Activated CD8-positive, alpha-beta memory T cell treated with anti-CD3 and anti-CD28 coated beads, Interleukin-2, amount 50 U/mL, for 1 hour (primary cell): ENCODE measurements around the gene PCDHGC3.

Experiments used
- DNase-seq: peaks from one replicate; pipeline ENCODE4 v3.0.0-alpha.2; 2020; ENCODE audit errors: extremely low read depth

The PCDHGC3 gene

DNA sequence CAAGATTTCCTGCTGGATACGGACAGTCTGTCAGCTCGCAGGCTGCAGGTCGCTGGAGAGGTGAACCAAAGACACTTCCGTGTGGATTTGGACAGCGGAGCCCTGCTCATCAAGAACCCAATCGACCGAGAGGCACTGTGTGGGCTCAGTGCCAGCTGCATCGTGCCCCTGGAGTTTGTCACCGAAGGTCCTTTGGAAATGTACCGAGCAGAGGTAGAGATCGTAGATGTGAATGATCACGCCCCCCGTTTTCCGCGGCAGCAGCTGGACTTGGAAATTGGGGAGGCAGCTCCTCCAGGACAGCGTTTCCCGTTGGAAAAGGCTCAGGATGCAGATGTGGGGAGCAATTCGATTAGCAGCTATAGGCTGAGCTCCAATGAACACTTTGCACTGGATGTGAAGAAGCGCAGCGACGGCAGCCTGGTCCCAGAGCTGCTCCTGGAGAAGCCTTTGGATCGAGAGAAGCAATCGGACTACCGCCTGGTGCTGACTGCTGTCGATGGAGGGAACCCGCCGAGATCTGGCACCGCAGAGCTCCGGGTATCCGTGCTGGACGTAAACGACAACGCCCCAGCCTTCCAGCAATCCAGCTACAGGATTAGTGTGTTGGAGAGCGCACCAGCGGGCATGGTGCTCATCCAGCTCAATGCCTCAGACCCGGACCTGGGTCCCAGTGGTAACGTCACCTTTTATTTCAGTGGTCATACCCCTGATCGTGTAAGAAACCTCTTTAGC is 9.7 kb downstream of the PCDHGC3 start:
- DNase-seq = no peak

DNA sequence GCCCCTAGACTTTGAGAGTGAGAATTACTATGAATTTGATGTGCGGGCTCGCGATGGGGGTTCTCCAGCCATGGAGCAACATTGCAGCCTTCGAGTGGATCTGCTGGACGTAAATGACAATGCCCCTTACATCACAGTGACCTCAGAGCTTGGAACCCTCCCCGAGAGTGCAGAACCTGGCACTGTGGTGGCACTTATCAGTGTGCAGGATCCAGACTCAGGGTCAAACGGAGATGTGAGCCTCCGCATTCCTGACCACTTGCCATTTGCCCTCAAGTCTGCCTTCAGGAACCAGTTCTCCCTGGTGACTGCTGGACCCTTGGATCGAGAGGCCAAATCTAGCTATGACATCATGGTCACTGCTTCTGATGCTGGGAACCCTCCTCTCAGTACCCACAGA is 10.3 kb downstream of the PCDHGC3 start:
- DNase-seq = no peak

DNA sequence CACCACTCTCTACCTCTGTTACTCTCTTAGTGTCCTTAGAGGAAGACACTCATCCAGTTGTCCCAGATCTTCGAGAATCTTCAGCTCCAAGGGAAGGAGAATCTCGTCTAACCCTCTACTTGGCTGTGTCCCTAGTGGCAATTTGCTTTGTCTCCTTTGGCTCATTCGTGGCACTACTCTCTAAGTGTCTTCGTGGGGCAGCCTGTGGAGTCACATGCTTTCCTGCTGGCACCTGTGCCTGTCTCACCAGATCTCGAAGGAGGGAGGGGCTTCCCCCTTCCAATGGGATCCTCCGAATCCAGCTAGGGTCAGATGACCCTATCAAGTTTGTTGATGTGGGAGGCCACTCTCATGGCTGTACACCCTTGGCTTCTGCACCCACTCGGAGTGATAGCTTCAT is 11.4 kb downstream of the PCDHGC3 start:
- DNase-seq = no peak

DNA sequence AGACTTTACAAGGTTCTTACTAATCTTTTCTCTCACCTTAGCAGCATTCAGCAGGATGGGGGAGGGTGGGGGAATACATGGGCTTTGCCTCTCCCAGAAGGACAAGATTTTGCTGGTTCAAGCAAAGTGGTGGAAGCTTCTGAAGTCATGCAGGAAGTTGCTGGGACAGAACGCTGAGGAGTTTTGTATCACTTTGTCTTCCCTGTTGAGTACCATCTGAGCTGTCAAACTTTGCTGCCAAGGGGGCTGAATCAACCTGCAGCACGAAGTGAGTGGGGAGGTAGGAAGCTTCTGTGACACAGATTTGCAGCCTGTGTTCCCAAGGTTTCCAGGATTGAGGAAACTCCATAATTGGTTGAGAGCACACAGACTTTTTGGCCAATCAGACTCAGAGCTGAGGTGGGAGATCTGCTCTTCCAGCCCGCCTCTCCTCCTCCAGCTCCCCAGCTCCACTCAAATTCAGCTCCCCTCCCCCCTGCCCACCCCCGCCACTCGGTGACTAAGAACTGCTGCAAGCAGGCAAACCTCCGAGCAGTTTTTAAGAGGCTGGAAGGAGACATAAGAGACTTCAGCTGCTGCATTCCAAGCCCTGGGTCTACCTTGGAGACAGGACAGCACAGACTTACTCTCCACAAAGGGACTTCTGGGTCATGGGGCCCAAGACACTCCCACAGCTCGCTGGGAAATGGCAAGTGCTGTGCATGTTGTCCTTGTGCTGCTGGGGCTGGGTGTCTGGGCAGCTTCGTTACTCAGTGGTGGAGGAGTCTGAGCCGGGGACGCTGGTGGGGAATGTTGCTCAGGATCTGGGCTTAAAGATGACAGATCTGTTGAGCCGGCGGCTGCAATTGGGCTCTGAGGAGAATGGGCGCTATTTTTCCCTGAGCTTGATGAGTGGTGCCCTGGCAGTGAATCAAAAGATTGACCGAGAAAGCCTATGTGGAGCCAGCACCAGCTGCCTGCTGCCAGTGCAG is 13.1 kb downstream of the PCDHGC3 start, which contains the start of gene PCDHGC5:
PCDHGC5 (plus strand) TSS at position 491 of the 971 bp plus-strand sequence; CDS start at position 651, 160 bp downstream.
- DNase-seq = no peak

DNA sequence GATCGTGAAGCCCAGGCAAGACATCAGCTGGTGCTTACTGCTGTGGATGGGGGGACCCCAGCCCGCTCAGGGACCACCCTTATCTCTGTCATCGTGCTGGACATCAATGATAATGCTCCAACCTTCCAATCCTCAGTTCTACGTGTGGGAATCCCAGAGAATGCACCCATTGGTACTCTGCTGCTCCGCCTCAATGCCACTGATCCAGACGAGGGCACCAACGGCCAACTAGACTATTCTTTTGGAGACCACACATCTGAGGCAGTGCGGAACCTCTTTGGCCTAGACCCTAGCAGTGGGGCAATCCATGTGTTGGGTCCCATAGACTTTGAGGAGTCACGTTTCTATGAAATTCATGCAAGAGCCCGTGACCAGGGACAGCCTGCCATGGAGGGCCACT is 14.1 kb downstream of the PCDHGC3 start:
- no peak for DNase-seq

DNA sequence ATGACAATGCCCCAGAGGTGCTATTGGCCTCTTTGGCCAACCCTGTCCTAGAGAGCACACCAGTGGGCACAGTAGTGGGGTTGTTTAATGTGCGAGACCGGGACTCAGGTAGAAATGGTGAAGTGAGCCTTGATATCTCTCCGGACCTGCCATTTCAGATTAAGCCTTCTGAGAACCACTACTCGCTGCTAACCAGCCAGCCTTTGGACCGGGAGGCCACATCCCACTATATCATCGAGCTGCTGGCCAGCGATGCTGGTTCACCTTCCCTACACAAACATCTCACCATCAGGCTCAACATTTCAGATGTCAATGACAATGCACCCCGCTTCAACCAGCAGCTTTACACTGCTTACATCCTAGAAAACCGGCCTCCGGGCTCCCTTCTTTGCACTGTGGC is 14.5 kb downstream of the PCDHGC3 start:
- DNase-seq = no peak

DNA sequence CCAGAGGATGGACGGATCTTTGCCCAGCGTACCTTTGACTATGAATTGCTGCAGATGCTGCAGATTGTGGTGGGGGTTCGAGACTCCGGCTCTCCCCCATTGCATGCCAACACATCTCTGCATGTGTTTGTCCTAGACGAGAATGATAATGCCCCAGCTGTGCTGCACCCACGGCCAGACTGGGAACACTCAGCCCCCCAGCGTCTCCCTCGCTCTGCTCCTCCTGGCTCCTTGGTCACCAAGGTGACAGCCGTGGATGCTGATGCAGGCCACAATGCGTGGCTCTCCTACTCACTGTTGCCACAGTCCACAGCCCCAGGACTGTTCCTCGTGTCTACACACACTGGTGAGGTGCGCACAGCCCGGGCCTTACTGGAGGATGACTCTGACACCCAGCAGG is 15.0 kb downstream of the PCDHGC3 start:
- DNase-seq = no peak

DNA sequence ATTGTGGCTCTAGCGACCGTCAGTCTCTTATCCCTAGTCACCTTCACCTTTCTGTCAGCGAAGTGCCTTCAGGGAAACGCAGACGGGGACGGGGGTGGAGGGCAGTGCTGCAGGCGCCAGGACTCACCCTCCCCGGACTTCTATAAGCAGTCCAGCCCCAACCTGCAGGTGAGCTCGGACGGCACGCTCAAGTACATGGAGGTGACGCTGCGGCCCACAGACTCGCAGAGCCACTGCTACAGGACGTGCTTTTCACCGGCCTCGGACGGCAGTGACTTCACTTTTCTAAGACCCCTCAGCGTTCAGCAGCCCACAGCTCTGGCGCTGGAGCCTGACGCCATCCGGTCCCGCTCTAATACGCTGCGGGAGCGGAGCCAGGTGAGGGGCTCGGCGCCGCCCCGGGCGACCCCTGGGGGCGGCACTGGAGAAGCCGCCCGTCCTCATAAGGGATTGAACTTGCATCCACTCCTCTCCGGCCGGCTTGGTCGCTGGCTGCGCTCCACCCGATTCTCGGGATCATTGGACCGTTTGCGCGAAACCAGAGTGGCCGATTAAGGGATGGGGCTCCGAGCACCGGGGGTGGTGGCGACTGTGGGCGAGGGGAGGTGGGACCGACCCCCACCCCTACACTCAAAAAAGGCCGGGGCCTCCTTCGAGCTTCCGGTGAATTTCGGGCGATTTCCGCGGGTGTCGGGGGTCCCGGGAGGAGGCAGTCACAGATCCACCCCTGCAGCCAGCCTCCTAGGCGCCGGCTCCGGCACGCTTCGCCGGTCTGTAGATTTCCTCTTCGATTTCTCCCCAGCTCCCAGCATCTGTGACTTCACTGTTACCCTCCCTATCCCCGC is 15.8 kb downstream of the PCDHGC3 start:
- no peak for DNase-seq

DNA sequence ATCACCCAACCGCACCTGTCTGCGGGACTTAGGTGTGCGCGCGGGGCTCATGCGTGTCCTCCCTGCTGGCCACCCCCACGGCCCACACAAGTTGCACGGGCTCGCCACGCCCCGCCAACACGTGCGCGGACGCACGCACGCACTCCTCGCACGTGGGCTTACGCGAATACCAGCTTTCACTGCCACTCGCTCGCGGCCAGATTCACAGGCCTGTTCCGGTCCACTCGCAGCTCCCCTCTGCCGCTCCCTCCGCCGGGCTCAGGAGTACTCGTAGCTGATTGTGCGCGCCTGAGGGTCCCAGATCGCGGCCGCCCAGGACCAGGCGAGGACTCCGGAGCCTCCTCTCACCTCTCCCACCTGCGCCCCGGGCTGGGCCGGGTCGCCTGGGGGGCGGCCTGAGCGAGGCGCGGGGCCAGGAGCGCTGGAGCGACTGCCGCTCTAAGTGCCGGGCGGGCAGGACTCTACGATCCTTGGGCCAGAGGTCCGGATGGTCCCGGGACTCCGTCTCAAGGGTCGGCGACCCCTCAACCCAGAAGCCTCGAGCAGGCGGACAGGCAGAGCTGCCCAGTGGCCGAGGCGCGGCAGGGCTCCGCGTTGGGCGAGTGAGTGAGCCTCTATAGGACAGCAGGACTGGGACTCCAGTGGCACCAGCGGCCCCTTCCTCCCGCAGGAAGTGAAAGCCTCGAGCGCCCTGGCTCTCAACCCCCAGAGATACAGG is 16.6 kb downstream of the PCDHGC3 start:
- DNase-seq = no peak

DNA sequence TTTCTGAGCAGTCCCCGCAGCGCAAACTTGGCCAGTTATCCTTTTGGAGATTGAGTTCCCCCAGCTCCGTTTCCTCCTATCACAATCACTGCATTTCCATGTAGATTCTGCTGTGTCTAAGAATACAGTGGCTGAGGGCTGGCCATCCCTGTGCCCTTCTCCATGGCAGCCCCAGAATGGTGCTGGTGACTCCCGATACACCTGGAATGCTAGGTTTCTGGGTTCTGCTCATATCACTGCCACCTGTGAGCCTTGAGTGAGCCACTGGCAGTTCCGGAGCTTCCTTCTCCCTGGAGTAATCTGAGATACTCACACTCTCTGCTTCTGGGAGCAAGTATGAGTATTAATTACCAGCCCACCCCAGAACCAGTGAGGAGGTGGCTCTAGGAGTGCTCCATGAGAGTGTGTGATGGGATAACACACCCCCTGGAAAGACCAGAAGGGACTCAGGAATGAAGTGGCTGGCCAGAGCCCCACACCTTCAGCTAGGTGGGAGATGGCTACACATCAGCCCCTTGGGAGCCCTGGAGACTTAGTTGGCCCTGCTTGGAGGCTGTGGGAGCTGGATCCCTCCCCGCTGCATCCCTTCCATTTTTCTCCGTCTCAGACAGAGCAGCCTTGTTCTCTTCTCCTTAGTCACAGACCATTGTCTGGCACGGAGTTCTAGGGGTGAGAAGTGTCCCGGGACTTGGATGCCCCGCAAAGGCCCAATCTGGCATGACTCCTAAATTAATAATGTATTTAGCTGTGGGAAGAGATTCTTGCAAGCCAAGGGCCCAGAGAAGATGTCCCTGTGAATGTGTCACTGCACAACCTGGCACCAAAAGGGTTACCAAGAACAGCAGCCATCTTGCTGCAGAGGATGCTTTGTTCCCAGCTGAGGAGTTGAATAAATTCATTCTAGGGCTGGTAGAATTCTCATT is 18.0 kb downstream of the PCDHGC3 start:
- DNase-seq = no peak

DNA sequence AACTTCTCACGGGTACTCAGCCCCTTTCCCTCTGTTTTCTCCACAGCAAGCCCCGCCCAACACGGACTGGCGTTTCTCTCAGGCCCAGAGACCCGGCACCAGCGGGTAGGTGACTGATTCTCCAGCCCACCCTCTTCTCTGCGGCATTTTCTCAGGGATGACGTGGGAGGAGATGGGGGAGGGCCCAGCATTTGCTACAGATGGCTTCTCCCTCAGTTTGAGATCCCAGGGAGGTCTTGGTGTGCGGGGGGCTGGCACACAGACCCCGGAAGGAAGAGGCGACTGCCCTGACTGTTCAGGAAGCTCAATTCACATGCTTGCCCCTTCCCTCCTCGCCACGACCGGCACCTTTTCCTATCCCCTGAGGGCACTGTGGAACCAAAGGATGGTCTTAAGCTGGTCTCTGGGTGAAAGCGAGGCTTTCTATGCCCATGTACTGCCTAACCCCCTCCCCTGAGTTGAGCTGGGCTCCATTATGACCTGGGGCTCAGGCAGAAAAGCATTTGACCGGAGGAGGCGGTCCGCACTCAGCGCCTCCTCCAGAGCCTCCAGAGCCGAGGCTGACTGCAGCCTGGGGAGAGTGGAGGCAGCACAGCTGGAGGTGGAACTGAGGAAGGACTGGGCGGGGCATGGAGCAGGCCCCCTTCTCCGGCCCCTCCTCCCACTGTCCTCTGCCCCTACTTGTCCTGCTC is 19.1 kb downstream of the PCDHGC3 start:
- no peak for DNase-seq

DNA sequence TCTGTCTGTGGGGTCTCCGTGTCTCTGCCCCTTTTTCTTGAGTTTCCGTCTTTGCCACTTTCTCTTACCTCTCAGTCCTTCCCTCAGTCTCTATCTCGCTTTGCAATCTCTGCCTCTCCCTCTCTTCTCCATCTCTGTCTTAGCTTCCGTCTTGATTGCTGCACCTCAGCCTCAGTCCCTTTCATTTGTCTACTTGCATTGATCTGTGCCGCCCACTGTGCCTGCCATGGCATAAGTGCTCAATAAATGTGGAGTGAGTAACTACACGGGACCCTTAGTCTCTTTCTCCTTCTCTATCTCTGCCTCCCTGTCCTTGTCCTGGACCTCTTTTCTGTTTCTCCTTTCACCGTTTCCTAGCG is 19.7 kb downstream of the PCDHGC3 start:
- DNase-seq = no peak

DNA sequence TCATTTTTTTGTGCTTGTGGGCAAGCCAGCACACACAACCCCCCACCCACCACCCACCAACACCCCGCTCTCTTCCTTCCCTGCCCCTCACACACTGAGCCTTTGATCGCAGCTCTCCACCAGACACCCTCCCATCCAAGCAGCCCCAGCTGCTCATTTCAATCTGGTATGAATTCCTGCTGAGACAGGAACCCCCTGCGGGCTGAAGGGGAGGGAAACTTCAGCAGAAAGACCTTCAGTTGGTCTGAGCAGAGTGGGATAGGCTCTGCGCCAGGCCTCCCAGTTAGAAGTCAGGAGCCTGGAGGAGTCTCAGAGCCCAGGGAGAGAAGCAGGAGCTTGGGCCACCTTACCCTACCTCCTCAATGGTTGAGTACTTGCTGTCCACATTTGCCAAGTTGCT is 20.3 kb downstream of the PCDHGC3 start:
- DNase-seq = no peak

DNA sequence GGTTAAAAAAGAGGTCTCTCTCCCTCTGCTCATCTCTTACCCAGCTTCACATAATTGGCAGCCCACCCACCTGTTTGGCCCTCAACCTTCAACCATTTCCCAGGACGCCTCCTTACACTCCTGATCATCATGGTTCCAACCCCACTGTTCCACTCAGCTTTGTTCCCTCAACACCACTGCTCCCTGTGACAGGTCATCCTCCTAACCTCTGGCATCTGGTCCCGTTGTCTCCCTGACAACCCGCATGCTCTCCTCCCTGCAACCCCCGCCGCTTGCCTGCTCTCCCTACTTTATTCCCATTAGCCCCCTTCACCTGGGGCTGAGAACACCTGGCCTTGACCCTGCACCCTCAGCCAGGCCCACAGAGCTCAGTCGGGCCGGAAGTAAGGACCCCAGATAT is 26.0 kb downstream of the PCDHGC3 start:
- DNase-seq = no peak

DNA sequence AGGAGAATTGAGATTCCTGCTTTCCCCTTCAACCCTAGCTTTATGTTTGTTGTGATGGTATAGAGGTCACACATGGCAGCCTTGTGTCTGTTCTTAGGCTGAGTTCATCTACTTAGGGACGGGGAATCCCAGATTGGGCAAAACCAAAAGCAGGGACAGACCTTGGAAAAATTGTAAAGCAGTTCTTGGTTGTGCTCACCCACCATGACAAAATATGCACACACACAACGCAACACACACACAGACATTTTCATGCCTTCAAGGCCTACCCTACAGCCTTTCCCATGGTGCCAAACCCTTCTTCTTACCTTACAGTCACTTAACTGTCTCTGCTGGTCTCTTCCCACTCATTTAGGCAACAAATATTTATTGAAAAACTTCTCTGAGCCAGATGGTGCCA is 27.9 kb downstream of the PCDHGC3 start:
- no peak for DNase-seq

DNA sequence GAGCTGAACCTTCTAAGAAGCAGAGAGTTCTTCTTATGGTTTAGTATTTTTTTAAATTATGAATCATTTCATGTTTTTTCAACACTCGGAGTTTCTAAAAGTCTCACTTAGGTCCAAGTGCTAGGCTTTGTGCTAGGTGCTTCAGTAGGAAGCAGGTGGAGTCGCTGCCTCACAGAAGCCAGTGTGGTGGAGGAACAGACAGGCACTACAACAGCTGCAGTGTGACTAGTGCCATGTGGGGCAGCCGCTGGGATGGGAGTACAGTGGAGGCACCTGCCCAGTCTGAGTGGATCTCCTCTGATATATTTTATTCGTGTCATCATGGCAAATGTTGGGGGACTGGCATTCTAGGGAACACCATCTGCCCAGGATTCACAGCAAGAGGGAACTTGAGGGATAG is 28.4 kb downstream of the PCDHGC3 start:
- DNase-seq = no peak

DNA sequence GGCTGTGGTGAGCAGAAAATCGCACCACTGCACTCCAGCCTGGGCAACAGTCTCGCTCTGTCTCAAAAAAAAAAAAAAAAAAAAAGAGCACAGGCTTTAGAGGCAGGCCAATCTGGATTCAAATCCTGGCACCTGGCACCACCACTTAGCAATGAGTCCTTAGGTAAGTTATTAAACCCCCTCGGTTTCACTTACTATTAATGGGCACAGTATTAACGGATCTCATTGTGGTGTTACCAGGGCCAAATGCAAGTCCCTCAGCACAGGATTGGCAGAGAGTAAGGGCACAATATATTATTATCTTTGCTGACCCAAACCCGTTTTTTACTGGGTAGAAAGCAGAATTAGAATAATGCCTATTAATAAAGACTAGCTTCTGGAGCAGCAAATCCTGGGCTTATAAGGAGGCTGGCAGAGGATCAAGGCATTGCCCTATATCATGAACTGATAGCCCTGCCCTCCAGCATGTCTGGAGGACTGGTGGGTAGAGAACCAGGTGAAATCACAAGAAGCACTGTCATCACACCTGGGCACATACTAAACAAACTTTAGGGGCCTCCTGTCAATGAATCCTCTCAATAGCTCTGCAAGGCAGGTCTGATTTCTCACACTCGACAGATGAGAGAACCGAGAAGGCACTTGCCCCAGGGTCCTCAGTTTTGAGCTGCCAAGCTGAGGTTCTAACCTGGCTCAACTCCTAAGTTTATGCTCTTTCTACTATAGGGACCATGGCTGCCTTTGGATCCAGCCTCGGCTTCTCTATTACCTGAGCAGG is 30.8 kb downstream of the PCDHGC3 start:
- no peak for DNase-seq

DNA sequence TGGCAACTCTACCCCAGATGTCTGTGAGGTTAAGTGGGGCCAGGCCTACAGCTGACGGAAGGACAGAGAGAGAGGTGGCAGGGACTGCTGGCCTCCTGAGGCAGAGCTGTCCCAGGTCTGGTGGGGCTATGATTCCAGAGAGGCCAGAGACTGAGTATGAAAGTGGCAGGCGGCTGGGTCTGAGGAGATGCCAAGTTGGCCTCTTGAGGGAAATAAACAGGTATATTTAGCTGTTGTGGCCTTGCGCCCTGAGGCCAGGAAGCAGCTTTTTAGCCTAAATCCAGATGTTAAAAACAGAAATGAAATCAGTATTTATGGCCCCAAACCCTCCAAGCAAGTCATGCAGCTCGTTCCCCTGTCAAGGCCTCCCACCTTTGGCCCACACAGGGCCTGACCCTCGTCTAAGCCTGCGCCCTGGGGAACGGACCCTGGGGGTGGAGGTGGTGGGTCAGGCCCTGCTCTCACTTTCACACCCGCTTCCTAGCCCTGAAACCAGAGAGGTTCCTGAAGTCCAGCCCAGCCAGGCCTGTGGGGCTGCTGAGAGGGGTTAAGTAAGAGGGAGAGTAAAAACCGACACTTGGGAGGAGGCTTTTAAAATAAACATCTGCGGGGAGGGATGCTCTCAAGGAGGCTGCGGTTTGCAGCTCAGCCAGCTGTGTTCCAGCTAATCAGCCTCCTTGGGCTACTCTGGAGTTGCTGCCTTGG is 31.8 kb downstream of the PCDHGC3 start:
- no peak for DNase-seq
